Fibroblast of lung (primary cell): ENCODE data around the gene SEC14L1. TPM values are rescaled to one million over a fixed set of nuclear protein-coding genes. Genes with fewer than 3 reads are reported as not detected.

Experiments
- DNase-seq, 2 donors: peaks; one replicate each; pipeline versions ENCODE4 v3.0.0 to v3.0.0-alpha.2; 2010; ENCODE audit warnings: low read depth in 2 of 2
- H2AFZ ChIP-seq: 2 replicates; pipeline ENCODE4 v1.5.1; 2012; ENCODE audit warnings: low read length, control low read depth, inconsistent platforms
- H3K27ac ChIP-seq: 2 replicates; pipeline ENCODE4 v1.5.1; 2011; ENCODE audit warnings: low read length, control low read depth; ENCODE audit not compliant: insufficient read depth
- H3K27me3 ChIP-seq: 2 replicates; pipeline ENCODE4 v1.5.1; 2011; ENCODE audit warnings: mild to moderate bottlenecking, low read length; ENCODE audit not compliant: control insufficient read depth, insufficient read depth
- H3K36me3 ChIP-seq: 2 replicates; pipeline ENCODE4 v1.5.1; 2011; ENCODE audit warnings: low read length; ENCODE audit not compliant: control insufficient read depth, insufficient read depth
- H3K4me1 ChIP-seq: 2 replicates; pipeline ENCODE4 v1.5.1; 2011; ENCODE audit warnings: low read length; ENCODE audit not compliant: control insufficient read depth, insufficient read depth; ENCODE audit errors: extremely low read depth
- H3K4me2 ChIP-seq: 2 replicates; pipeline ENCODE4 v1.5.1; 2011; ENCODE audit warnings: low read length, control low read depth; ENCODE audit not compliant: insufficient read depth; ENCODE audit errors: extremely low read depth
- H3K4me3 ChIP-seq, 4 experiments: fragments of 200-600 bp in 1 of 4; sonication (generic) in 1 of 4; replicated peaks in 1 of 4; 2 replicates each; pipeline ENCODE4 v1.5.1; 2011 to 2016; ENCODE audit warnings: low read length in 4 of 4, low read depth in 3 of 4, mild to moderate bottlenecking in 3 of 4, control low read depth in 2 of 4, inconsistent platforms in 1 of 4, mixed read lengths in 1 of 4; ENCODE audit not compliant: insufficient read depth in 1 of 4; ENCODE audit errors: control extremely low read depth in 1 of 4
- H3K79me2 ChIP-seq: 2 replicates; pipeline ENCODE4 v1.5.1; 2012; ENCODE audit warnings: mild to moderate bottlenecking, low read length, inconsistent platforms; ENCODE audit not compliant: control insufficient read depth, insufficient read depth
- H3K9ac ChIP-seq: 2 replicates; pipeline ENCODE4 v1.5.1; 2011; ENCODE audit warnings: mild to moderate bottlenecking, low read length, control low read depth; ENCODE audit not compliant: insufficient read depth
- H3K9me3 ChIP-seq: 2 replicates; pipeline ENCODE4 v1.5.1; 2012; ENCODE audit warnings: low read depth, low read length; ENCODE audit not compliant: control insufficient read depth, insufficient read depth
- H4K20me1 ChIP-seq: 2 replicates; pipeline ENCODE4 v1.5.1; 2011; ENCODE audit warnings: low read length; ENCODE audit not compliant: control insufficient read depth, insufficient read depth; ENCODE audit errors: extremely low read depth
- EZH2 ChIP-seq: IDR thresholded peaks from 2 replicates; pipeline ENCODE4 v1.5.1; 2012; ENCODE audit warnings: low read length, control low read depth, mild to moderate bottlenecking; ENCODE audit errors: missing control alignments
- polyA plus RNA-seq, 2 donors: library from polyadenylated mRNA; depleted of rRNA in 1 of 2; stranded (reverse) in 1 of 2; unstranded in 1 of 2; fragments of >200 nt; gene quantifications; 2 replicates each; pipeline ENCODE4 v1.2.1, GENCODE V29; 2011 to 2012; ENCODE audit warnings: missing spikeins in 1 of 2
- total RNA-seq: library from RNA; depleted of rRNA; stranded (reverse); fragments of >200 nt; gene quantifications from 2 replicates; pipeline ENCODE4 v1.2.1, GENCODE V29; 2014
- TF ChIP-seq, protein P1 (sequence below), 2 donors: IDR thresholded peaks in 1 of 2; conservative IDR thresholded peaks in 1 of 2; 1 replicate in 1 of 2; 2 replicates in 1 of 2; pipeline ENCODE4 v1.5.1; 2011 to 2012; ENCODE audit warnings: low read length in 2 of 2, control low read depth in 1 of 2, inconsistent platforms in 1 of 2, low read depth in 1 of 2, mild to moderate bottlenecking in 1 of 2

SEC14L1 gene
- total and polyA plus RNA-seq, 2 donors (not counting 1 experiment from before 2014, with no cell fraction given): 21.1 to 32.9 TPM

GRCh38 chr17:77191244-77191643 lies 50.5 kb downstream of the SEC14L1 start:
- Histone ChIP-seq H3K4me1 (no peaks in the 10 kb centered on the region), H3K79me2 (peaks cover 5% of the 10 kb centered on the region), H3K27me3 (no peaks in the 10 kb centered on the region), H3K4me3 (no peak overlapping the region), H3K4me2 (no peak overlapping the region), H4K20me1 (no peaks in the 10 kb centered on the region), H3K9ac (no peak overlapping the region), H3K9me3 (no peaks in the 10 kb centered on the region), H3K27ac (no peak overlapping the region), H2AFZ (no peak overlapping the region), H3K36me3 (peaks cover 10% of the 10 kb centered on the region)
- DNase-seq: no peak
- TF ChIP-seq EZH2: no peak
- TF ChIP-seq, protein P1, sequence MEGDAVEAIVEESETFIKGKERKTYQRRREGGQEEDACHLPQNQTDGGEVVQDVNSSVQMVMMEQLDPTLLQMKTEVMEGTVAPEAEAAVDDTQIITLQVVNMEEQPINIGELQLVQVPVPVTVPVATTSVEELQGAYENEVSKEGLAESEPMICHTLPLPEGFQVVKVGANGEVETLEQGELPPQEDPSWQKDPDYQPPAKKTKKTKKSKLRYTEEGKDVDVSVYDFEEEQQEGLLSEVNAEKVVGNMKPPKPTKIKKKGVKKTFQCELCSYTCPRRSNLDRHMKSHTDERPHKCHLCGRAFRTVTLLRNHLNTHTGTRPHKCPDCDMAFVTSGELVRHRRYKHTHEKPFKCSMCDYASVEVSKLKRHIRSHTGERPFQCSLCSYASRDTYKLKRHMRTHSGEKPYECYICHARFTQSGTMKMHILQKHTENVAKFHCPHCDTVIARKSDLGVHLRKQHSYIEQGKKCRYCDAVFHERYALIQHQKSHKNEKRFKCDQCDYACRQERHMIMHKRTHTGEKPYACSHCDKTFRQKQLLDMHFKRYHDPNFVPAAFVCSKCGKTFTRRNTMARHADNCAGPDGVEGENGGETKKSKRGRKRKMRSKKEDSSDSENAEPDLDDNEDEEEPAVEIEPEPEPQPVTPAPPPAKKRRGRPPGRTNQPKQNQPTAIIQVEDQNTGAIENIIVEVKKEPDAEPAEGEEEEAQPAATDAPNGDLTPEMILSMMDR (conservative IDR thresholded peaks at IDR 0.05 in 1 of 2, IDR thresholded peaks at IDR 0.05 in 1 of 2; ENCODE audit: low read depth in 1 of 2, low read length in 2 of 2): no peak

GRCh38 chr17:77193653-77194052 lies 52.9 kb downstream of the SEC14L1 start:
- H3K4me3 ChIP-seq: no peak overlapping the region
- peaks cover 10% of the 10 kb centered on the region for H3K36me3 ChIP-seq
- DNase-seq: no peak
- no peak overlapping the region for H2AFZ ChIP-seq
- H3K27me3 ChIP-seq: no peaks in the 10 kb centered on the region
- H4K20me1 ChIP-seq: no peaks in the 10 kb centered on the region
- no peaks in the 10 kb centered on the region for H3K9me3 ChIP-seq
- H3K27ac ChIP-seq: no peak overlapping the region
- H3K4me2 ChIP-seq: no peak overlapping the region
- TF ChIP-seq EZH2: no peak
- TF ChIP-seq, protein P1 (conservative IDR thresholded peaks at IDR 0.05 in 1 of 2, IDR thresholded peaks at IDR 0.05 in 1 of 2; ENCODE audit: low read depth in 1 of 2, low read length in 2 of 2): no peak
- peaks cover 2% of the 10 kb centered on the region for H3K79me2 ChIP-seq
- H3K4me1 ChIP-seq: no peaks in the 10 kb centered on the region
- H3K9ac ChIP-seq: no peak overlapping the region

DNA sequence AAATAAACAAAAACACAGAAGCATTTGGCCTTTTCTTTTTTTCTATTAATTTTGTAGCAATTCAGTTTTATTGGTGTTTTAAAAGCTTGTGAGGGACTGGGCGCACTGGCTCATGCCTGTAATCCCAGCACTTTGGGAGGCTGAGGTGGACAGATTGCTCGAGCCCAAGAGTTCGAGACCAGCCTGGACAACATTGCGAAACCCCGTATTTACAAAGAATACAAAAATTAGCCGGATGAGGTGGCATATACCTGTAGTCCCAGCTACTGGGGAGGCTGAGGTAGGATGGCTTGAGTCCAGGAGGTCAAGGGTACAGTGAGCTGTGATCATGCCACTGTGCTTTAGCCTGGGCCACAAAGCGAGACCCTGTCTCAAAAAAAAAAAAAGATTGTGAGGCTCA lies 53.4 kb downstream of the SEC14L1 start:
- Histone ChIP-seq H3K9me3 (no peaks in the 10 kb centered on the region), H3K27me3 (no peaks in the 10 kb centered on the region), H3K9ac (no peak overlapping the region), H3K4me1 (no peaks in the 10 kb centered on the region), H3K36me3 (peaks cover 10% of the 10 kb centered on the region), H3K27ac (no peak overlapping the region), H3K79me2 (no peaks in the 10 kb centered on the region), H4K20me1 (no peaks in the 10 kb centered on the region), H3K4me2 (no peak overlapping the region), H2AFZ (no peak overlapping the region), H3K4me3 (no peak overlapping the region)
- TF ChIP-seq, protein P1 (conservative IDR thresholded peaks at IDR 0.05 in 1 of 2, IDR thresholded peaks at IDR 0.05 in 1 of 2; ENCODE audit: low read depth in 1 of 2, low read length in 2 of 2): no peak
- TF ChIP-seq EZH2: no peak
- no peak for DNase-seq
